H1 (cell line): ENCODE results near the gene GPBP1. TPM values are rescaled to one million over a fixed set of nuclear protein-coding genes. Genes with fewer than 3 reads are reported as not detected.

Experiments used
- CTCF ChIA-PET: fragments of 300-600 bp; sonication (Branson Sonifier 250); formaldehyde crosslinking; loops from one replicate; lab custom pipeline; 2021; ENCODE audit not compliant: partially characterized antibody; lab: Charles Lee
- POLR2A ChIA-PET: fragments of 300-600 bp; sonication (Branson Sonifier 250); formaldehyde crosslinking; loops from one replicate; lab custom pipeline; 2021; ENCODE audit warnings: inconsistent platforms; ENCODE audit not compliant: partially characterized antibody; lab: Charles Lee
- DNase-seq, 2 experiments: peaks; one replicate each; pipeline versions ENCODE4 v3.0.0 to v3.0.0-alpha.2; 2010 to 2022; ENCODE audit warnings: low spot score in 2 of 2, low read depth in 1 of 2, mixed read lengths in 1 of 2
- FAIRE-seq: peaks from 2 replicates; lab custom pipeline; 2011; peaks lifted over from hg19 to GRCh38; lab: Jason Lieb, UNC
- H2AFZ ChIP-seq: 2 replicates; pipeline ENCODE4 v1.8.1; 2012; ENCODE audit warnings: low read length, inconsistent platforms
- H2AK5ac ChIP-seq: 2 replicates; pipeline ENCODE4 v1.6.1; 2013; ENCODE audit warnings: low read depth, low read length
- H2BK120ac ChIP-seq: replicated peaks from 2 replicates; pipeline ENCODE3; 2013; ENCODE audit warnings: low read depth, low read length, inconsistent platforms
- H2BK12ac ChIP-seq: 2 replicates; pipeline ENCODE4 v1.6.1; 2013; ENCODE audit warnings: low read depth, low read length
- H2BK15ac ChIP-seq: 2 replicates; pipeline ENCODE4 v1.6.1; 2013; ENCODE audit warnings: low read length
- H2BK20ac ChIP-seq: 2 replicates; pipeline ENCODE4 v1.6.1; 2013; ENCODE audit warnings: low read length
- H2BK5ac ChIP-seq: 2 replicates; pipeline ENCODE4 v1.6.1; 2013; ENCODE audit warnings: low read depth, low read length
- H3K14ac ChIP-seq: 2 replicates; pipeline ENCODE4 v1.6.1; 2013; ENCODE audit warnings: inconsistent platforms; ENCODE audit not compliant: insufficient read length
- H3K18ac ChIP-seq: 2 replicates; pipeline ENCODE4 v1.6.1; 2013; ENCODE audit warnings: low read length; ENCODE audit errors: extremely low read depth
- H3K23ac ChIP-seq: 2 replicates; pipeline ENCODE4 v1.6.1; 2013; ENCODE audit warnings: inconsistent platforms; ENCODE audit not compliant: insufficient read length
- H3K23me2 ChIP-seq: 2 replicates; pipeline ENCODE4 v1.6.1; 2013; ENCODE audit warnings: low read depth, low read length
- H3K27ac ChIP-seq: 2 replicates; pipeline ENCODE4 v1.6.1; 2011; ENCODE audit warnings: low read depth, low read length, inconsistent platforms
- H3K27me3 ChIP-seq, 4 experiments: replicated peaks in 1 of 4; 1 replicate in 1 of 4; 2 replicates in 3 of 4; pipeline versions ENCODE4 v1.6.1 to v1.8.1; 2011 to 2013; ENCODE audit warnings: low read length in 3 of 4, mild to moderate bottlenecking in 3 of 4, inconsistent platforms in 2 of 4, mixed read lengths in 2 of 4, moderate library complexity in 1 of 4; ENCODE audit not compliant: control insufficient read depth in 3 of 4, insufficient read depth in 3 of 4; ENCODE audit errors: extremely low read depth in 1 of 4
- H3K36me3 ChIP-seq, 4 experiments: 2 replicates each; pipeline versions ENCODE4 v1.6.1 to v1.8.1; 2011 to 2013; ENCODE audit warnings: mild to moderate bottlenecking in 4 of 4, low read length in 3 of 4, moderate library complexity in 2 of 4, control low read depth in 1 of 4, inconsistent platforms in 1 of 4; ENCODE audit not compliant: insufficient read depth in 4 of 4, control insufficient read depth in 2 of 4
- H3K4ac ChIP-seq: replicated peaks from 2 replicates; pipeline ENCODE3; 2013; ENCODE audit warnings: low read length, low read depth, mixed read lengths, inconsistent platforms; ENCODE audit not compliant: insufficient read length
- H3K4me1 ChIP-seq, 4 experiments: replicated peaks in 1 of 4; 1 replicate in 1 of 4; 2 replicates in 3 of 4; pipeline versions ENCODE4 v1.6.1 to v1.8.1; 2011 to 2013; ENCODE audit warnings: low read length in 3 of 4, inconsistent platforms in 2 of 4, mixed read lengths in 1 of 4; ENCODE audit not compliant: insufficient read depth in 4 of 4, control insufficient read depth in 3 of 4
- H3K4me2 ChIP-seq, 2 experiments: 2 replicates each; pipeline versions ENCODE4 v1.6.1 to v1.8.1; 2011 to 2013; ENCODE audit warnings: low read depth in 2 of 2, low read length in 2 of 2, control low read depth in 1 of 2, inconsistent platforms in 1 of 2, mild to moderate bottlenecking in 1 of 2; ENCODE audit not compliant: insufficient read depth in 1 of 2
- H3K4me3 ChIP-seq, 4 experiments: fragments of 200-600, 300-600 bp in 1 of 4; sonication (generic), shearing (Covaris generic), sonication (Bioruptor Twin) in 1 of 4; 2 replicates each; pipeline versions ENCODE4 v1.5.1 to v1.8.1; 2011 to 2016; ENCODE audit warnings: low read length in 4 of 4, low read depth in 3 of 4, control low read depth in 2 of 4, inconsistent platforms in 2 of 4, mild to moderate bottlenecking in 2 of 4, mixed read lengths in 1 of 4, moderate library complexity in 1 of 4; ENCODE audit not compliant: insufficient read depth in 2 of 4; ENCODE audit errors: extremely low read depth in 1 of 4
- H3K56ac ChIP-seq: replicated peaks from 2 replicates; pipeline ENCODE3; 2013; ENCODE audit warnings: low read depth, mild to moderate bottlenecking, mixed read lengths, low read length, inconsistent platforms; ENCODE audit not compliant: insufficient read length
- H3K79me1 ChIP-seq: 2 replicates; pipeline ENCODE4 v1.6.1; 2013; ENCODE audit warnings: low read depth, low read length, control low read depth
- H3K79me2 ChIP-seq, 2 experiments: 2 replicates each; pipeline versions ENCODE4 v1.6.1 to v1.8.1; 2012 to 2013; ENCODE audit warnings: low read length in 2 of 2, mild to moderate bottlenecking in 2 of 2, inconsistent platforms in 1 of 2; ENCODE audit not compliant: insufficient read depth in 2 of 2, control insufficient read depth in 1 of 2
- H3K9ac ChIP-seq, 4 experiments: replicated peaks in 1 of 4; 1 replicate in 1 of 4; 2 replicates in 3 of 4; pipeline versions ENCODE4 v1.6.1 to v1.8.1; 2011 to 2013; ENCODE audit warnings: low read depth in 3 of 4, low read length in 3 of 4, control low read depth in 2 of 4, mild to moderate bottlenecking in 2 of 4, moderate library complexity in 2 of 4, inconsistent platforms in 1 of 4; ENCODE audit errors: extremely low read depth in 1 of 4
- H3K9me3 ChIP-seq, 2 experiments: 2 replicates each; pipeline versions ENCODE4 v1.6.1 to v1.8.1; 2012 to 2013; ENCODE audit warnings: mild to moderate bottlenecking in 2 of 2, moderate library complexity in 2 of 2, control low read depth in 1 of 2, inconsistent platforms in 1 of 2, low read depth in 1 of 2, low read length in 1 of 2, mixed read lengths in 1 of 2; ENCODE audit not compliant: insufficient read depth in 2 of 2
- H4K20me1 ChIP-seq, 2 experiments: replicated peaks in 1 of 2; 2 replicates each; pipeline versions ENCODE3 to v1.8.1; 2011 to 2013; ENCODE audit warnings: inconsistent platforms in 2 of 2, low read length in 2 of 2, mild to moderate bottlenecking in 1 of 2; ENCODE audit not compliant: insufficient read depth in 2 of 2, control insufficient read depth in 1 of 2
- H4K5ac ChIP-seq: 2 replicates; pipeline ENCODE4 v1.6.1; 2013; ENCODE audit warnings: low read length, low read depth, mixed read lengths, inconsistent platforms; ENCODE audit not compliant: insufficient read length
- H4K8ac ChIP-seq: 2 replicates; pipeline ENCODE4 v1.8.0; 2013; ENCODE audit warnings: mild to moderate bottlenecking, moderate library complexity, low read length, inconsistent platforms; ENCODE audit not compliant: insufficient read depth; ENCODE audit errors: extremely low read depth
- H4K91ac ChIP-seq: replicated peaks from 2 replicates; pipeline ENCODE3; 2013; ENCODE audit warnings: low read length, mixed read lengths, inconsistent platforms; ENCODE audit not compliant: insufficient read length
- BRCA1 ChIP-seq: IDR thresholded peaks from 2 replicates; pipeline ENCODE4 v1.6.1; 2012; ENCODE audit warnings: low read depth, low read length, improper control_type of control experiment
- EZH2 ChIP-seq: fragments of 200-600 bp; sonication (generic); IDR thresholded peaks from 2 replicates; pipeline ENCODE4 v1.7.1; 2012; ENCODE audit warnings: low read depth, mild to moderate bottlenecking, moderate library complexity, low read length, inconsistent platforms; ENCODE audit not compliant: severe bottlenecking
- GTF2F1 ChIP-seq: IDR thresholded peaks from 2 replicates; pipeline ENCODE4 v1.6.1; 2012; ENCODE audit warnings: low read depth, low read length, improper control_type of control experiment, borderline replicate concordance
- HDAC2 ChIP-seq, 2 experiments: fragments of 300-600 bp in 1 of 2; sonication (generic) in 1 of 2; IDR thresholded peaks; 2 replicates each; pipeline ENCODE4 v1.6.1; 2011 to 2012; ENCODE audit warnings: low read depth in 2 of 2, low read length in 2 of 2, mild to moderate bottlenecking in 2 of 2, moderate library complexity in 2 of 2, borderline replicate concordance in 1 of 2, inconsistent platforms in 1 of 2
- MAFK ChIP-seq: IDR thresholded peaks from 2 replicates; pipeline ENCODE4 v1.6.1; 2012; ENCODE audit warnings: low read depth, mild to moderate bottlenecking, improper control_type of control experiment, low read length
- POLR2A ChIP-seq, 2 experiments: IDR thresholded peaks; 1 replicate in 1 of 2; 2 replicates in 1 of 2; pipeline ENCODE4 v1.6.1; 2011; ENCODE audit warnings: low read depth in 2 of 2, low read length in 2 of 2, mild to moderate bottlenecking in 2 of 2; ENCODE audit errors: control extremely low read depth in 1 of 2
- TAF7 ChIP-seq: optimal IDR thresholded peaks from 2 replicates; pipeline ENCODE3; 2011; ENCODE audit warnings: low read depth, mild to moderate bottlenecking, inconsistent platforms, low read length, moderate library complexity, borderline replicate concordance
- WGBS, 2 experiments: shearing (Covaris generic) in 1 of 2; methylation state at CpG; one replicate each; pipeline versions ENCODE4 v1.1.6 to v1.1.7; 2013 to 2015; ENCODE audit warnings: low lambda C conversion rate in 2 of 2, mixed read lengths in 2 of 2, inconsistent platforms in 1 of 2, low coverage in 1 of 2, missing lambda C conversion rate in 1 of 2; ENCODE audit not compliant: insufficient replicate concordance in 2 of 2, insufficient coverage in 1 of 2, insufficient read length in 1 of 2; ENCODE audit errors: extremely low coverage in 1 of 2, missing lambda C conversion rate in 1 of 2; 5-methylcytosine and 5-hydroxymethylcytosine counted together
- polyA plus RNA-seq, 7 experiments: library from polyadenylated mRNA; depleted of rRNA in 3 of 7; stranded (reverse) in 5 of 7; unstranded in 2 of 7; fragments of >200 nt in 5 of 7; fragments of 200-250 nt in 2 of 7; gene quantifications; 1 replicate in 5 of 7; 2 replicates in 1 of 7; 4 replicates in 1 of 7; pipeline versions ENCODE4 v1.2.1 to v1.2.3, GENCODE V29; 2011 to 2013; ENCODE audit warnings: missing spikeins in 2 of 7, mixed read lengths in 2 of 7
- total RNA-seq: library from RNA; stranded (reverse); fragmentation: NEBNext Ultra II Directional; extraction: Animal tissue kit (Norgen Biotek cat#: 25700); gene quantifications from 2 replicates; pipeline ENCODE4 v1.2.1, GENCODE V29; 2021

Gene GPBP1
- total and polyA plus RNA-seq, 2 of the 8 experiments (the other 6 are each of a cell fraction or from before 2014, with no cell fraction given): 29.2 to 108 TPM

- Histone ChIP-seq H3K4ac (no peak overlapping the region), H2BK120ac (no peak overlapping the region), H3K79me1 (no peaks in the 10 kb centered on the region), H3K23ac (no peak overlapping the region), H3K56ac (no peak overlapping the region), H3K18ac (no peak overlapping the region), H3K4me3 (no peak overlapping the region), H2BK15ac (no peak overlapping the region), H2BK20ac (no peak overlapping the region), H2BK12ac (no peak overlapping the region), H4K5ac (no peak overlapping the region), H3K79me2 (no peaks in the 10 kb centered on the region), H4K20me1 (no peaks in the 10 kb centered on the region), H2AFZ (no peak overlapping the region), H3K36me3 (no peaks in the 10 kb centered on the region), H4K8ac (no peak overlapping the region), H3K9me3 (peaks cover 5% of the 10 kb centered on the region in 2 experiments; a peak in 2 of 4 replicates), H2AK5ac (no peak overlapping the region), H3K4me1 (no peaks in the 10 kb centered on the region), H3K4me2 (no peak overlapping the region), H3K27ac (no peak overlapping the region), H3K27me3 (no peaks in the 10 kb centered on the region), H3K23me2 (no peaks in the 10 kb centered on the region), H4K91ac (no peak overlapping the region), H2BK5ac (no peak overlapping the region), H3K9ac (no peak overlapping the region), H3K14ac (no peak overlapping the region)
- CTCF ChIA-PET: interaction anchor here (0.9 kb wide), 1 partner anchor 1156 kb away, joined by 4 read pairs; the partner anchor contains the start of gene PLK2
- FAIRE-seq (no peak), DNase-seq (no peak)
- POLR2A ChIA-PET: no interaction called here
- no peak for TF ChIP-seq EZH2
- no peak for TF ChIP-seq GTF2F1
- no peak for TF ChIP-seq POLR2A (IDR thresholded peaks at IDR 0.05; ENCODE audit: control extremely low read depth in 1 of 2, low read depth in 2 of 2, low read length in 2 of 2)
- TF ChIP-seq TAF7: no peak
- TF ChIP-seq MAFK: no peak
- TF ChIP-seq HDAC2 (IDR thresholded peaks at IDR 0.05; ENCODE audit: borderline replicate concordance in 1 of 2, low read depth in 2 of 2, low read length in 2 of 2): no peak
- TF ChIP-seq BRCA1: no peak
- 87% methylated on average over 2 of the region's 2 CpGs; no CpG with 5 or more reads in 1 of the 2 experiments for WGBS, 2 experiments
These were observed 131.1 kb downstream of the GPBP1 start for GRCh38 chr5:57304931-57305330.
